NCI-H2107 treated with DMSO at 0.1 percent for 48 hours (cell line): ENCODE results near the gene TUBB4B.
"Not testable (repeated sequence)": the region's sequence is repeated elsewhere in the genome, so short reads cannot be mapped to it uniquely, and the experiment has no call there.

ENCODE experiments used
- DNase-seq: peaks from one replicate; lab custom pipeline; 2025; ENCODE audit not compliant: unreplicated experiment; lab: John Stamatoyannopoulos, UW

Gene TUBB4B

DNA sequence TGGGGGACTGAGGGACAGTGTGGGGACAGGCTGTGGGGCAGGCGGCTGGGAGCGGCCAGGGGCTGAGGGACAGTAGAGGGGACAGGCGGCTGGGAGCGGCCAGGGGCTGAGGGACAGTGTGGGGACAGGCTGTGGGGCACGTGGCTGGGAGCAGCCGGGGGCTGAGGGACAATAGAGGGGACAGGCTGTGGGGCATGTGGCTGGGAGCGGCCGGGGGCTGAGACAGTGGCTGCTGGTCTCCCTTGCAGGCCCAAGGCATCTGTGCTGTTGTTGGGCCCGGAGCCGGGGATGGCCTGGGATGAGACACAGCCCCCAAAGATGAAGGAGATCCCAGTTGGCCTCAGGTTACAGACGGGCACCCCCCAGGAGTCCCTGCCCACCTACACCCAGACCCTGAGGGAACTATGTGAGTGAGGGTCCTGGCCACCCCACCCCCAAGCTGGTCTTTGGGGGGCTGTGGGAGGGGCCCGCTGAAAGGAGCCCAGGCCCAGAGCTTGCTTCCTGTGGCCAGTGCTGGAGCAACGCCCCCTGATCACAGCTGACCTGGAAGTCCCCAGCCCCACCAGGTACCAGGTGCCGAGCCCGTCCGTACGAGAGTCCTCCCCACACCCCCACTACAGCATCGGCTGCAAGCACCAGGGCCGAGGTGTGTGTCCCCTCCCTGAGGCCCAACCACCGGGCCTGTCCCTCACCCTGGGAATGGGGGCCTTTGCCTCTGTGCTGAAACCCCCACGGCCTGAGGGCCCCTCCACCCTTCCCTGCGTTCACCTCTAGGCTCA is 10.6 kb downstream of the TUBB4B start:
- DNase-seq = no peak

DNA sequence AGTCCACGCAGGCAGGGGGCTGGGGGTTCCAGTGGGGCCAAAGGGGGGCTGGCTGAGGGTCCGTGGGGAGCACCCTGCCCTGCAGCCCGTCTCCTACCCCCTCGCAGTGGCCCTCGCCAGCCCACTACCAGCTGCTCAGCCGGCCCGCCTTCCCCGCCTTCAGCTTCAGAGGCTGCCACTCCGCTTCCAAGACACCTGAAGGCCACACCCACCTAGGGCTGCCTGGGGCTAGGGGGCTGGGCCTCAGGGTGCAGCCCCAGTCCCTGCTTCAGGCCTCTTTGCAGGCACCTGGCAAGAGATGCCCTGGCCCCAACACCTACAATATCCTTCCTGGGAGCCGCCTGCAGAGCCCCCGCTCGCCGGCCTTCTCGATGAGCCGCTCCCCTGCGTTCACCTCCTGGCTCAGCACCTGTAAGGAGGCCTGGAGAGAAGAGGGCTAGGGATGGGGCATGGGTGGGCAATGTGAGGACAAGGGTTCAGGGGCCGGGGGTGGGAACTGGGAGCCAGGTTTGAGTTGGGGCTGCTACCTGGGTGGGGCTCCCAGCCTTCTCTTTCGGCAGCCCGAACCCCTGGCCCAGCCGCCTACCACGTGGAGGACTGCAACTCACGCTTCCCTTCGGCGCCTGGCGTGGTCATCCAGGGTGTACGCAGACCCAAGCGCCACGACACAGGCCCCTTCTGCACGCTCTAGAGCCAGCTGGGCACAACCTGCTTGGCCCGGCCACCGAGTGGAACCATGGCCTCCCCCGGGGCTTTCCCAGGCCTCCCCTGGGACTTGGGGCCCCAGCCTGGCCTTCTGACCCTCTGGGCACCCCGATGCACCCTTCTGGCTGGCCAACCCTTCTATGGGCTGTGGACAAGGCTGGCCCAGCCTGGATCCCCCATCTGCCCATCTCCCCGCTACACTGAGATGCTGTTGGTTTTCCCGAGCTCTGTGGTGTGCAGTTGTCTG is 11.7 kb downstream of the TUBB4B start:
- no peak for DNase-seq

DNA sequence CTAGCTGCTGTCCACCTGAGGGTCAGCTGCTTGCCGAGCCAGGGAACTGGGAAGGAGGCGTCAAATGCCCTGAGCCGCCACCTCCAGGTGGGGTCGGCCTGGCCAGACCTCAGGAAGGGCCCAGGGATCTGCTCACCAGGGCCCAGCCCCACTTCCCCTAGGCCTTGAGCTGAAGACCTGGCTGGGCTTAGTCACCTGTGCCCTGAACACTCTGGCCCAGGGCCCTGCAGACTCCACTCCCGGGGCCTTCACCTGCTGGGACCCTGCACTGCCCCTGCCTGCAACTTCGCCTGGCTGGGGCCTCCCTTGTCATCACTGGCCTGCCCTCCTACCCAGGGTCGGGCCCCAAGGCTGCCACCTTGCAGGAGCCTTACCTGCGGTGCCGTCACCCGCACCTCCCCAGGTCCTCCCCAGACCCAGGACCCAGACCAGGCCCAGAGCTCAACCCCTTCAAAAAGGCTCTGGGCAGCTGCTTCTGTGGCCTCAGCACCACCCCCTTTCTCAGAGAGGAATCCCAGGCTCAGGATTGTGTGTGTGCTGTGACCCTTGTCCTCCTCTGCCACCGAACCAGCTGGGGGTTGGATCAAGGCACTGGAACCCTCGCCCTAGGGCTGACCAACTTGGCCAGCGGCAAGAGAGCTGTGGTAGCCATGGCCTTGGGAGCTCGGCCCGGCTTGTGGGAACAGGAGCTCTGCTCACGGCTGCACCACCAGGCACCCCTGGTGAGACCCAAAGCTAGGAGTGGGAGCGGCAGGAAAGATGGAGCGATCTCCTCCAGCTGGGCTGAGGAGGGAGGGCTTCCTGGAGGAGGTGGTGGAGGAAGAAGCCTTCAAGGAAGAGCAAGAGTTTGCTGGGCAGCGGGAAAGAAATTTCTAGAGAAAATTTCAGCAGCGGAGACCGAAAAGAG is 12.9 kb downstream of the TUBB4B start:
- no peak for DNase-seq

GRCh38 chr9:137254624-137255447 is 13.7 kb downstream of the TUBB4B start, which contains the start of gene NELFB:
TSS of gene NELFB (plus strand) at chr9:137255327.
- peak; percentile 73 for DNase-seq

GRCh38 chr9:137255448-137256114 is 14.5 kb downstream of the TUBB4B start:
- no peak for DNase-seq

- DNase-seq = no peak
These were observed 15.3 kb downstream of the TUBB4B start for GRCh38 chr9:137256362-137256761.

DNA sequence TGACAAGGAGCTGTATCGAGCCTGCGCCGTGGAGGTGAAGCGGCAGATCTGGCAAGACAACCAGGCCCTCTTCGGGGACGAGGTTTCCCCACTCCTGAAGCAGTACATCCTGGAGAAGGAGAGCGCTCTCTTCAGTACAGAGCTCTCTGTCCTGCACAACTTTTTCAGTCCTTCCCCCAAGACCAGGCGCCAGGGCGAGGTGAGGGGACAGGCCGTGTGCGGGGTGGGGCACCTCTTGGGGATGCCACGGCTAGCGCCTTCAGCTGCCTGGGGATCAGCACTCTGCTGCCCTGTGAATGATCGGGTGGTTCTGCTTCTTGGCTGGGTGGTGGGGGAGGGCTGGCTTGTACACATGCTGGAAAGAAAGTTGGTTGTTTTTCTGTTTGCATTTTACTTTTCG is 15.8 kb downstream of the TUBB4B start:
- no peak for DNase-seq

DNA sequence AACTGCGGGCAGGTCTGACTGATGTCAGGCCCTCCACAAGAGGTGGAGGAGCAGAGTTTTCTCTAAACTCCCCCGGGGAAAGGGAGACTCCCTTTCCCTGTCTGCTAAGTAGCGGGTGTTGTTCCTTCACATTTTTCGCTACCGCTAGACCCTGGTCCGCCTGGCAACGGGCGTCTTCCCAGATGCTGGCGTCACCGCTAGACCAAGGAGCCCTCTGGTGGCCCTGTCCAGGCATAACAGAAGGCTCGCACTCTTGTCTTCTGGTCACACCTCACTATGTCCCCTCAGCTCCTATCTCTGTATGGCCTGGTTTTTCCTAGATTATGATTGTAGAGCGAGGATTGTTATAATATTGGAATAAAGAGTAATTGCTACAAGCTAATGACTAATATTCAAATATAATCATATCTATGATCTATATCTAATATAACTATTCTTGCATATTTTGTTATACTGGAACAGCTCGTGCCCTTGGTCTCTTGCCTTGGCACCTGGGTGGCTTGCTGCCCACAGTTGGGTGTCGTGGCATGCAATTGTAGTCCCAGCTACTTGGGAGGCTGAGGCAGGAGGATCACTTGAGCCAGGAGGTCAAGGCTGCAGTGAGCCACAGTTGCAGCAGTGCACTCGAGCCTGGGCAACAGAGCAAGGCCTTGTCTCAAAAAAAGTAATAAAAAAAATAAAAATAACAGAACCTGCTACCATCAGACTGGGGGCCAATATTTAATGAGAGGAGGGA is 21.3 kb downstream of the TUBB4B start:
- DNase-seq = not testable (repeated sequence)

DNA sequence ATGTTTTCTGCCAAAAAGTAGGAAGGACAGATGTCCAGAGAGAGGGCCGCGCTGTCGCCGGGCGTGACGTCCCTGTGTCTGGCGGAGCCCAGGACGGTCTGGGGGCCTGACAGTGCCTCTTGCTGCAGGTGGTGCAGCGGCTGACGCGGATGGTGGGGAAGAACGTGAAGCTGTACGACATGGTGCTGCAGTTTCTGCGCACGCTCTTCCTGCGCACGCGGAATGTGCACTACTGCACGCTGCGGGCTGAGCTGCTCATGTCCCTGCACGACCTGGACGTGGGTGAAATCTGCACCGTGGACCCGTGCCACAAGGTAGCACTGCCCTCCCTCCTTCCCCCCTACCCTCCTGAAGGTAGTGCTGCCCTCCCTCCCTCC is 21.8 kb downstream of the TUBB4B start:
- DNase-seq = no peak

GRCh38 chr9:137263506-137263905 is 22.4 kb downstream of the TUBB4B start:
- DNase-seq = no peak

GRCh38 chr9:137264067-137264466 is 23.0 kb downstream of the TUBB4B start:
- no peak for DNase-seq

DNA sequence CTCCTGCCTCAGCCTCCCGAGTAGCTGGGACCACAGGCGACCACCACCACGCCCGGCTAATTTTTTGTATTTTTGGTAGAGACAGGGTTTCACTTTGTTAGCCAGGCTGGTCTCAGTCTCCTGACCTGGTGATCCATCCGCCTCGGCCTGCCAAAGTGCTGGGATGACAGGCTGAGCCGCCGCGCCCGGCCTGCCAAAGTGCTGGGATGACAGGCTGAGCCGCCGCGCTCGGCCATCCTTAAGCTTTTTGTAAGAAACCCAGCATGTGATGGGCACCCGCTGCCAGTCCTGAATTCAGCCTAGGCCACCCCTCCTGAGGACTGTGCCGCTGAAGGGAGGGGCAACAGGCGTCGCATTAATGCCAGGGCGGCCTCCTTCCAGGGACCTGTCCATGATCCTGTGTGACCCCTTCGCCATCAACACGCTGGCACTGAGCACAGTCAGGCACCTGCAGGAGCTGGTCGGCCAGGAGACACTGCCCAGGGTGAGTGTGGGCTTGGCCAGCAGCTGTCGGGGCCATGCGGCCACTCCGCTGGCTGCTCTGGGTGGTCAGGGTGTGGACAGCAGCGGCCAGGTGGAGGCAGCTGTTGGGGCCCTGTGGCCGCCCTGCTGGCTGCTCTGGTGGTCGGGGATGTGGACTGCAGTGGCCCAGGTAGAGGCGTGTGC is 24.5 kb downstream of the TUBB4B start:
- DNase-seq = no peak

GRCh38 chr9:137266162-137266527 is 25.1 kb downstream of the TUBB4B start:
- no peak for DNase-seq

DNA sequence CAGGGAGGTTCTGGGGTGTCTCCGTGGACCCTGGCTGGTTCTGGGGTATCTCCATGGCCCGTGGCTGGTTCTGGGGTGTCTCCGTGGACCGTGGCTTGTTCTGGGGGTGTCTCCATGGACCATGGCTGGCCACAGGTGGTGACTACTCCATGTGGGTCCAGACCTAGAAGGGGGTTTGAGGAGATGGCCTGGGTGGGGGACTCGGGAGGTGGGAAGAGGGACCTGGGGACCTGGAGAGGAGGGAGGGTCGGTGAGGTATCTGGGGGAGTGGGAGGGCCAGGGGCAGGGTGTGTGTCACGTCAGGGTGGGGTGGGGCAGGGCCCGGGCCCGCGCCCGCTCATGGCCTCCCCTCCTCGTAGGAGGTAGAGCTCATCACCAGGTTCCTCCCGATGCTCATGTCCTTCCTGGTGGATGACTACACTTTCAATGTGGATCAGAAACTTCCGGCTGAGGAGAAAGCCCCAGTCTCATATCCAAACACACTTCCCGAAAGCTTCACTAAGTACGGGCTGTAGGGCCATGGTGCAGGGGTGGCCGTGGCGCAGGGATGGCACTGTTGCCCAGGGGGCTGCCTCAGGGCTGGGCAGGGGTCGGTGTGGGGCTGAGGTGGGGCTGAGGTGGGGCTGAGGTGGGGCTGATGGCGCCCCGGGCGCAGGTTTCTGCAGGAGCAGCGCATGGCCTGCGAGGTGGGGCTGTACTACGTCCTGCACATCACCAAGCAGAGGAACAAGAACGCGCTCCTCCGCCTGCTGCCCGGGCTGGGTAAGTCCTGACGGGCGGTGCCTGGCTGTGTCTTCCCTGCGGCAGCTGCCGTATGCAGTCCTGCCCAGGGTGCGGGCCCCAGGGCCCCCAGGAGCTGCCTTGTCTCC is 25.7 kb downstream of the TUBB4B start:
- DNase-seq = no peak

DNA sequence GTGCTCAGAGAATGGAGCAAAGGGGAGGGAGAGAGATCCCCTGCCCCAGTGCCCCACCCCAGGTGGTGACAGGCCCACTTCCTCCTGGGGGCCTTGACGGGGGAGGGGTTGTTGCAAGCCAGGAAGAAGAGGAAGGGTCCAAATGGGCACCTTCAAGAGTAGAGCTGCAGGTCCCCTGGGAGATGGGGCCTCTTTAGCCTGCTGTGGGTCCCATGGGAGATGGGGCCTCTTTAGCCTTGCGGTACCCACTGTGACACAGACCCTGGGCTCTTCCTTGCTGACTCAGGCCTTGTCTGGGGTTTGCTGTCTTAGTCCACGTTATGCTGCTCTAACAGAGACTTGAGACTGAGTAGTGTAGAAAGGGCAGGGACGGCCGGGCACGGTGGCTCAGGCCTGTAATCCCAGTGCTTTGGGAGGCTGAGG is 26.9 kb downstream of the TUBB4B start:
- no peak for DNase-seq

- no peak for DNase-seq
These were observed 27.6 kb downstream of the TUBB4B start for GRCh38 chr9:137268538-137269201.

DNA sequence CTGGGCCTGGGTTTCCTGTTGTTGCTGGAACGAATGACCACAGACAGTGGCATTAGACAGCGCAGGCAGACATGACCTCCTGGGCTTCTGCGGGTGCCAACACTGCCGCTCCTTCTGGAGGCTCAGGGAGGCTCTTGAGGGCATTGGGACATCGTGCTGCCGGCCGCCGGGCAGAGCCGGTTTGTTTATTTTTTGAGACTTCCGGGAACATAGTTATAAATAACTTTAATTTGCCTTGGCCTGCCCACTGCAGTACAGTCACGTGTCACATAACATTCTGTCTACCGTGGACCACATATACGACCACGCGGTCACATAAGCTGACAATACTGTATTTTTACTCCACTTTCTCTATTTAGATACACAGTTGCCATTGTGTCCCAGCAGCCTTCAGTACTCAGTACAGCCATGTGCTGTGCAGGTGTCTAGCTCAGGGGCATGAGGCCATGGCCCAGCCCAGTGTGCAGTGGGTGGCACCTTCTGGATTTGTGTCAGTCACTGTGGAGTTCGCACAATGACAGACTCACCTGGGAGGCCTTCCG is 28.2 kb downstream of the TUBB4B start:
- DNase-seq = no peak
